HepG2 (cell line): ENCODE data around the gene ECSCR. TPM values are rescaled to one million over a fixed set of nuclear protein-coding genes. Genes with fewer than 3 reads are reported as not detected.

Experiments
- ATF5 ChIP-seq: sonication (generic); formaldehyde crosslinking; IDR thresholded peaks from 2 replicates; pipeline ENCODE4 v1.4.0; 2020; ENCODE audit warnings: mild to moderate bottlenecking, low read depth, missing genetic modification reagents
- ATF7 ChIP-seq, 2 experiments: fragments of 450-650 bp in 1 of 2; sonication (generic) in 1 of 2; formaldehyde crosslinking in 1 of 2; IDR thresholded peaks; 2 replicates each; pipeline versions ENCODE4 v1.4.0 to v1.6.1; 2016 to 2020; ENCODE audit warnings: antibody characterized with exemption in 1 of 2, mild to moderate bottlenecking in 1 of 2, missing genetic modification reagents in 1 of 2
- MYNN ChIP-seq: sonication (generic); formaldehyde crosslinking; IDR thresholded peaks from 2 replicates; pipeline ENCODE4 v1.4.0; 2020; ENCODE audit warnings: mild to moderate bottlenecking, low read depth, missing genetic modification reagents
- SNAPC4 ChIP-seq: sonication (generic); formaldehyde crosslinking; IDR thresholded peaks from 2 replicates; pipeline ENCODE4 v1.4.0; 2020; ENCODE audit warnings: mild to moderate bottlenecking, missing genetic modification reagents
- TIGD3 ChIP-seq: sonication (generic); formaldehyde crosslinking; IDR thresholded peaks from 2 replicates; pipeline ENCODE4 v1.5.1; 2020; ENCODE audit warnings: mild to moderate bottlenecking, missing genetic modification reagents, borderline replicate concordance
- ZBTB40 ChIP-seq, 2 experiments: fragments of 450-650 bp in 1 of 2; sonication (generic) in 1 of 2; formaldehyde crosslinking in 1 of 2; IDR thresholded peaks; 2 replicates each; pipeline versions ENCODE4 v1.6.1 to v1.8.0; 2016 to 2022; ENCODE audit warnings: antibody characterized with exemption in 1 of 2, mild to moderate bottlenecking in 1 of 2, missing genetic modification reagents in 1 of 2
- ZFX ChIP-seq: sonication (generic); formaldehyde crosslinking; IDR thresholded peaks from 2 replicates; pipeline ENCODE4 v1.4.0; 2020; ENCODE audit warnings: mild to moderate bottlenecking, low read depth, missing genetic modification reagents, moderate library complexity
- ZNF362 ChIP-seq: sonication (generic); formaldehyde crosslinking; IDR thresholded peaks from 2 replicates; pipeline ENCODE4 v1.4.0; 2020; ENCODE audit warnings: missing genetic modification reagents, mild to moderate bottlenecking, borderline replicate concordance
- polyA plus RNA-seq, 8 experiments: library from polyadenylated mRNA; depleted of rRNA in 3 of 8; stranded (reverse) in 7 of 8; unstranded in 1 of 8; fragments of >200 nt; fragmentation: Illumina TruSeq in 4 of 8; extraction: Trizol in 4 of 8; gene quantifications; 2 replicates each; pipeline versions ENCODE4 v1.2.1 to v1.2.3, GENCODE V29; 2011 to 2016; ENCODE audit warnings: low read depth in 4 of 8, missing spikeins in 1 of 8, mixed read lengths in 1 of 8; ENCODE audit not compliant: insufficient read depth in 1 of 8
- total RNA-seq, 5 experiments: library from RNA; depleted of rRNA; stranded (reverse); fragments of >200 nt; fragmentation: Illumina TruSeq; extraction: Trizol; gene quantifications; 2 replicates each; pipeline ENCODE4 v1.2.3, GENCODE V29; 2016; ENCODE audit warnings: low read depth in 1 of 5

Gene ECSCR
- total and polyA plus RNA-seq, 2 of the 13 experiments (the other 11 are each of a cell fraction or from before 2014, with no cell fraction given), result 0.18 TPM; not detected in 1

- TF ChIP-seq ATF5 (CRISPR knock-in tag) (no peak), TIGD3 (no peak), SNAPC4 (CRISPR knock-in tag) (peak; percentile 94), MYNN (CRISPR knock-in tag) (no peak), ZFX (CRISPR knock-in tag) (peak; percentile 78), ATF7 (IDR thresholded peaks at IDR 0.05) (no peak), ATF7 (CRISPR knock-in tag; IDR thresholded peaks at IDR 0.05) (no peak), ZBTB40 (IDR thresholded peaks at IDR 0.05) (no peak), ZBTB40 (CRISPR knock-in tag; IDR thresholded peaks at IDR 0.05) (peak; percentile 28; the same call in 1 of the 2 replicates), ZNF362 (CRISPR knock-in tag) (no peak)
Measured at GRCh38 chr5:139439013-139439903, 23.3 kb downstream of the ECSCR start, which contains the start of gene DNAJC18 (continued).
